22Rv1 (cell line): ENCODE results near the gene ALDH1L1.

Source experiments
- CTCF ChIP-seq: fragments of 450-650 bp; IDR thresholded peaks from 2 replicates; pipeline ENCODE4 v1.5.1; 2017; ENCODE audit warnings: mild to moderate bottlenecking
- ZFX ChIP-seq: fragments of 450-650 bp; IDR thresholded peaks from 2 replicates; pipeline ENCODE4 v1.6.1; 2017; ENCODE audit warnings: antibody characterized with exemption, borderline replicate concordance

- TF ChIP-seq CTCF = no peak
- TF ChIP-seq ZFX = no peak
Observed at GRCh38 chr3:126166009-126166408, 14.4 kb downstream of the ALDH1L1 start.
